GM19351 (cell line): ENCODE results near the gene NEK6.

Experiments
- ATAC-seq: cut with Tn5 transposase; IDR thresholded peaks from one replicate; pipeline ENCODE4 v1.9.1; 2021; ENCODE audit warnings: mild to moderate bottlenecking, moderate library complexity; ENCODE audit not compliant: unreplicated experiment

Gene NEK6

GRCh38 chr9:124390794-124391658 is 133.3 kb downstream of the NEK6 start:
- no peak for ATAC-seq

GRCh38 chr9:124392254-124392870 is 134.6 kb downstream of the NEK6 start:
- ATAC-seq: no peak

- no peak for ATAC-seq
Observed at GRCh38 chr9:124392871-124393460, 135.2 kb downstream of the NEK6 start.

- no peak for ATAC-seq
Observed at GRCh38 chr9:124394167-124394566, 136.4 kb downstream of the NEK6 start.

- ATAC-seq: no peak
Observed at GRCh38 chr9:124394596-124394995, 136.8 kb downstream of the NEK6 start.

GRCh38 chr9:124395826-124396225 is 138.1 kb downstream of the NEK6 start:
- no peak for ATAC-seq

GRCh38 chr9:124398191-124398935 is 140.6 kb downstream of the NEK6 start:
- ATAC-seq: no peak

GRCh38 chr9:124399323-124399967 is 141.7 kb downstream of the NEK6 start:
- ATAC-seq: no peak

- no peak for ATAC-seq
Observed at GRCh38 chr9:124399968-124400940, 142.5 kb downstream of the NEK6 start.
